GM19025 (cell line): ENCODE results near the gene SLC25A15.
"Not testable (repeated sequence)": the region's sequence is repeated elsewhere in the genome, so short reads cannot be mapped to it uniquely, and the experiment has no call there.

Experiments used
- ATAC-seq: cut with Tn5 transposase; IDR thresholded peaks from one replicate; pipeline ENCODE4 v1.9.1; 2021; ENCODE audit warnings: mild to moderate bottlenecking, low read depth, moderate library complexity; ENCODE audit not compliant: unreplicated experiment

The SLC25A15 gene

DNA sequence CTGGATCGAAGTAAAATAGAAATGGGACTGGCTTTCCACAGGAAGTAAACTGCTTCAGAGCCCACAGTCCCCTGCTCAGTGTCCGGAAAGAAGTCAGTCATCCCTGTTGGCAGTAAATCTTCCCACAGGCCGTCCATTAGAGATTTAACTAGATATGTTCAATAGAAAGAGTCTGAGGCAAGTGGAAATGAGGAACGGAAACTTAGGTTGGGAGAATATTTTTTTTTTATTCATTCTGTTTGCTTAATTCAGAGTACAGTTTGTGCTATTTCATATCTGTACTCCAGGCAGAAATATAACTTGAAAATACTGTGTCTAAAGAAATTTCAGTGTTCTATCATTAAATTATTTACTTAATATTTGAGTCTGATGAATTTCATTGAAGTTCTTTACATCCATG lies 22.7 kb downstream of the SLC25A15 start:
- ATAC-seq = no peak

DNA sequence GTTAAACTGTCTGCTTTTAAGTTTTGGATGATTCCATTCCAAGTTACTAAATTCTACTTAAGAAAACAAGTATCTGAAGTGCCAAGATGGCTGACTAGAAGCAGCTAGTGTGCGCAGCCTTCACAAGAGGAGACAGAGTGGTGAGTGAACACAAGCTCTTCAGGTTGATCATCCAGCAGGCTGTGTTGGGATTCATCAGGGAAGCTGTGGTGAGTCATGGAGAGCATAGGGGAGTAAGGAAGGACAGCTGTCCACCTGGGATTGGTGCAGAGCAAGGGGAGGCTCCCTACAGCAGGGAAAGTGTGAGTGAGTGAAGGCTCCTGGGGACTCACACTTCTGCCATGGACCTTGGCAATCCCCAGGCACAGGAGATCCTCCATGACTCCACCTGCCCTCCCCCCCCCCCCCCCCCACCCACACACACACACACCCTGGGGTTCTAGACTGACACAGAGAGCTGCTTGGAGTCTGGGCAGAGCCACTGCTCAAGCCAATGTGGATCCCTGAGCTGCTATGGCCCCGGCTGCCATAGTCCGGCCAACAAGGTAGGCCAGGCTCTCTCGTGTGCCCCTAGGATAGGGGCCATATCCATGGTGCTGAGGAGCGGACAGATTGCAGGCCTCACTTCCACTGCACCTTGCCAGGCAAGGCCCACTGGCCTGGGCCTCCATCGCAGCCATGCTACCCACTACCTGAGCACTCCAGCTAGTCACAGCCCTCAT lies 23.5 kb downstream of the SLC25A15 start:
- no peak for ATAC-seq

DNA sequence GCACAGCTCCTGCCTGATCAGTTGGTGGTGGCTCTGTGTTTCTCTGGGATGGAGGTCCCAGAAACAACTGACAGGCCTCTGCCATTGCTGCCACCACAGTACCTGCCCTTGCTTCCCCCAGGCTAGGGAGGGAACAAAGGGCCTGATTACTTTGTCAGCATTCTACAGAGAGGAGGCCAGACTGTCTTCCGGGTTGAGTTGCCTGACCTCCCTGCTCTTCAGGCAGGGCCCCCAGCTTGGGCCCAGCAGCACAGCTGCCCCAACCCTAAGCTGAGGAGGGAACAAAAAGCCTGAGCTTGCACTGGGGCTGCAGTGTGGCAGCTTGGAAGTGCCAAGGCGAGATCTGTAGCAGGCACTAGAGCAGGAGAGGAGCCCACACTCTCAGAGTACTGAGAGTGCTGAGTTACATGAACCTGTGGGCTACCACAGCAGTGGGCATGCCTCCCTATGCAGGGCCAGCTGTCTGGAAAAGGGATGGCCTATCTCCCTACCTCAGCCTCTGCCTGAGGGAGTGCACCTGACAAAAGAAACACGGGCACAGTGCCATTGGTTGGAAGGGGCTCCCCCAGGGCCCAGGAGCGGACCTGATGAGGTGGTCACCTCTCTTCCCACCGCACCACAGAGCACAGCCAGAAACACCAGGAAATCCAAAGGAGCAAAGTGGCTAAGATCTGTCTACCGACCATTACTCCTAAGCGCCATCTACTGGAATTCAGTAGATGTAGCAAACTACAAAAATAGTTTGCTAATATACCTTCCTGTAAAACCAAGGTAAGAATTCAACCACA lies 24.4 kb downstream of the SLC25A15 start:
- ATAC-seq = no peak

DNA sequence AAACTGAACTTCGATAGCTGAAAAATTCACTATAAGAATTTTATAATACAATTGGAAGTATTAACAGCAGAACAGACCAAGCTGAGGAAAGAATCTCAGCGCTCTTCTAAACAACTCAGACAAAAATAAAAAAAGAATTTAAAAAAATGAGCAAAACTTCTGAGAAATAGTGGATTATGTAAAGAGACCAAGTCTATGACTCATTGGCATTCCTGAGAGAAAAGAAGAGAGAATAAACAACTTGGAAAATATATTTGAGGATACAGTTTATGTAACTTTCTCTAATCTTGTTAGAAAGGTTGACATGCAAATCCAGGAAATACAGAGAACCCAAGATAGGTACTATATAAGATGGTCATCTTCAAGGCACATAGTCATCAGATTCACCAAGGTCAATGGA lies 25.4 kb downstream of the SLC25A15 start:
- ATAC-seq = no peak

DNA sequence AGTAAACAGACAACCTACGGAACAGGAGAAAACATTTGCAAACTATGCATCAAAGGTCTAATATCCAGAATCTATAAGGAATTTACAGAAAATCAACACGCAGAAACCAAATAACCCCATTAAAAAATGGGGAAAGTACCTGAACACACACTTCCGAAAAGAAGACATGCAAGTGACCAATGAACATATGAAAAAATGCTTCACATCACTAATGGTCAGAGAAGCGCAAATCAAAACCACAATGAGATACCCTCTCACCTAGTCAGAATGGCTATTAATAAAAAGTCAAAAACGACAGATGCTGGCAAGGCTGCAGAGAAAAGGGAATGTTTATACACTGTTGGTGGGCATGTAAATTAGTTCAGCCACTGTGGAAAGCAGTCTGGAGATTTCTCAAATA lies 29.5 kb downstream of the SLC25A15 start:
- no peak for ATAC-seq

DNA sequence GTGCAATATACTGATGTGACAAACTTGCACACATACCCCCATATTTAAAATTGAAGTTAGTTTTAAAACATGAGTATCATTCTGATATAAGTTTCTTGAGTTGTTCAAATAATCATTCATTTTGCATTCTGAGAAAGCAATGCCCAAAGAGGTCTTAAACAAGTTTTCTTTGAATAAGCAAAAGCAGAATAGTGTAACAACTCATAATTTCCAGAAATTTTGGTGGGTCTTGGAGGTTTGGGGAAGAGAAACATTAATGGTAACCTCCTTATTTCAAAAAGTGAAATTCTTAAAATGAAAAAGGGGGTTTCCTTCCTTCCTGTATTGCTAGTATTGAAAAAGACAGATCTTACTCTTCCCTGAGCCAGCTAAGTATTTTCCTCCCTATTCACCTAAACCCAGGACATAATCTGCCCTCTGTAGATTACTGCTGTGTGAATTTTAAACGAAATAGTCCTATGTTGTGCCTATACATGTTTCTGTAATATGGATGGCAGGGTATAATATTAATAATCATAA lies 30.4 kb downstream of the SLC25A15 start:
- ATAC-seq = no peak

DNA sequence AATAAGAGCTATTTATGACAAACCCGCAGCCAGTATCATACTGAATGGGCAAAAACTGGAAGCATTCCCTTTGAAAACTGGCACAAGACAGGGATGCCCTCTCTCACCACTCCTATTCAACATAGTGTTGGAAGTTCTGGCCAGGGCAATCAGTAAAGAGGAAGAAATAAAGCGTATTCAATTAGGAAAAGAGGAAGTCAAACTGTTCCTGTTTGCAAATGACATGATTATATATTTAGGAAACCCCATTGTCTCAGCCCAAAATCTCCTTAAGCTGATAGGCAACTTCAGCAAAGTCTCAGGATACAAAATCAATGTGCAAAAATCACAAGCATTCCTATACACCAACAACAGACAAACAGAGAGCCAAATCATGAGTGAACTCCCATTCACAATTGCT lies 50.3 kb downstream of the SLC25A15 start:
- not testable (repeated sequence) for ATAC-seq

DNA sequence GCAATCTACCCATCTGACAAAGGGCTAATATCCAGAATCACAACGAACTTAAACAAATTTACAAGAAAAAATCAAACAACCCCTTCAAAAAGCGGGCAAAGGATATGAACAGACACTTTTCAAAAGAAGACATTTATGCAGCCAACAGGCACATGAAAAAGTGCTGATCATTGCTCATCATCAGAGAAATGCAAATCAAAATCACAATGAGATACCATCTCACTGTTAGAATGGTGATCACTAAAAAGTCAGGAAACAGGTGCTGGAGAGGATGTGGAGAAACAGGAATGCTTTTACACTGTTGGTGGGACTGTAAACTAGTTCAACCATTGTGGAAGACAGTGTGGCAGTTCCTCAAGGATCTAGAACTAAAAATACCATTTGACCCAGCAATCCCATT lies 51.5 kb downstream of the SLC25A15 start:
- not testable (repeated sequence) for ATAC-seq
